HG02798 (cell line): Measurements from ENCODE around the gene LZTFL1.

Experiments
- ATAC-seq: cut with Tn5 transposase; IDR thresholded peaks from one replicate; pipeline ENCODE4 v1.9.1; 2021; ENCODE audit warnings: mild to moderate bottlenecking; ENCODE audit not compliant: unreplicated experiment, poor library complexity

LZTFL1 gene

DNA sequence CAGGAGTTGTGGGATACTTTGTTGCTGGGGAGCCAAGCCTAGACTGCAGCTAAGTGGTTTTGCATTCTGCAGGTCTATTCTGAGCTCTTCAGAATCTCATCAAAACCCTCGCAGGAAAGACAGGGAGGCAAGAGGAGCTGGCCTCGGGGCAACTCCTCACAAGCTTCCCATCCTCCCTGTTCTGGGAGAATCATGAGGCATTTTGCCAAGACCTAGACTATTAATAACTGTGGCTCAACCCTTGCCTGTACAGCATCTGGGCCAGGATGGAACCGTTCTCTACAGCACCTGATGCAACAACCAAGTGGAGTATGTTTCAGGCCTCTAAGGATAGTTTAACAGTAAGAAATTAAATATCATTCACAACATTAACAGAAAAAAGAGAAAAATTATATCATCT is 25.4 kb downstream of the LZTFL1 start:
- ATAC-seq: no peak

DNA sequence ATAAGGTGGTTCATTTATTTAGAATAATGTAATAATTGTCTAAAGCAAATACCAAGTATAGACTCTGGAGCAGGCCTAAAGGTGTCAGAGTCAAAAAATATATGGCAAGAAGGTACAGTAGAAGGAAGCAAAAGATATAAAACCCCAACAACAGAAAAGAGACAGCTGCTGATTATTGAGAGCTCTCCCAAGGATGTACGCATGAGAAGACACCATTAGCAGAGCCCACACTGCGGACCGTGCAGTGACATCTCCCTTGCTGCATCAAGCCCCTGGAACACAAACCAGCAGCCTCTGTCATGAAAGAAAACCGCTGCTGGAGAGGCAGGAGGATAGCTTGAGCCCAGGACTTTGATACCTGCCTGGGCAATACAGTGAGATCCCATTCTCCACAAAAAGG is 27.6 kb downstream of the LZTFL1 start:
- ATAC-seq: no peak

DNA sequence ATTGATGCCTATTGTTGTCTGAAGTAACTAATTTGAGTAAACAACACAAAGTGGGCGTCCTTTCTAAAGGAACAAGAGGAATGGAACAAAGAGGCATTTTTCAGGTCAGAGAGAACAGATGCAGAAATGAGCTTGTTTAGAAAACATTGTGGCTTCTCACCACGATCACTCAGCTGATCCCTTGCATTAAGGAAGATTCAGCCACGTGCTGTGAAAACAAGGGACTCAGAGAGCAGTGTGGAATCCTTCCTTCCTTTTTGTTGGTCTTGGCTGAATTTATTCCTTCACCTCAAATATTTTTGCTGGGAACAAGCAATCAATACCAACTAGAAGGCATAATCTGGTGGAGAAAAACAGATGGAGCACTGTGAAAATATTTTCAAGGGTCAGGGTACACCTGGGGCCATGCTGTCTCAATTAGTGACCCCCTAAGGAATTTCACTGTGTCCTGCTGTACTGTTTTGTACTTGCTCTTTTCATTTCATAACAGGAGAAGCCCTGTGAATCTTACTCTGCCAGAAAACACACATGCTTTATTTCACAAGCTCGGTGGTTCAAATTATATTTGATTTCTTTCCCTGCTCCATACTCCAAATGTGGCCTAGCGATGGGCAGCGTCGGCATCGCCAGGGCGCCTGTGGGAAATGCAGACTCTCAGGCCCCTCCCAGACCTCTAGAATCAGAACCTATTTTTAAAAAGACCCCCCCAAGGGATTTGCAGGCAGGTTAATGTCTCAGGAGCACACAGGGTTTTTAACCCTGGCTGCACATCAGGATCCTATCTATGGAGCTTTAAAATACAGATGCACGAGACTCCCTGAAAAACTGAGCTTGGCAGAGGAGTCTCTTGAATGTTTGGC is 34.0 kb downstream of the LZTFL1 start:
- no peak for ATAC-seq

DNA sequence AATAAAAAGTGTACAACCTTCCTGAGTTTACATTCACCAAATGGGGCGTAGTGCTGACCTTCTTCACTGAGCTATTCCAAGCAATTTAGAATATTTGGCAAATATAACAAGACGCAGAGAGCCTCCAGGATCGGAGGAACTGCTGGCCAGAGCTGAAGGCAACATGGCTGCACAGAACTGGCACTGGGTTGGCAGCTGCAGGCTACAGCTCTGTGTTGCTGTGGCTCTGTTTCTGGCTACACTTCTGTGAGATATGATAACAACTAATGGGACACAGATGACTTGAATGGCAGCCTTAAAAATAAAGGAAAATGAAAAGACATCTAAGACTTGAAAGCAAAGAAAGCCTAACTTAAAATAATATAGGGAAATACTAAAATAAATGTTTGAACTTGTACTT is 34.8 kb downstream of the LZTFL1 start:
- ATAC-seq: no peak

DNA sequence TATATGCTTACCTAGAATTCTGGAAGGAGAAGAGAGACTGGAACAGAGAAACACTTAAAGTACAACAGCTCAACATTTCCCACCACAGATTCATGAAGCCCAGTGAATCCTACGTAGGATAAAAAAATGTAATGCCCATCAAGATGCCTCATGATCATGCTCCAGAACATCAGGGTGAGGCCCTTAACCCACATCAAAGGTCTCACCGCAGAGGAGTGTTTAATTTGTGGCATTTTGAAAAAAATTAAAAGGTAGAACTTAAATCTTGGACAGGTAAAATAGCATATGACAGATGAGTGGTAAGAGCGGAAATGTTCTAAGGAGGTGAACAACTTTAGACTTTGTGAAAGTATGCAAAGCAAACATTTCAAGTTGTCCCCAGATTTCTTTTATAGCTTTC is 35.8 kb downstream of the LZTFL1 start:
- no peak for ATAC-seq

DNA sequence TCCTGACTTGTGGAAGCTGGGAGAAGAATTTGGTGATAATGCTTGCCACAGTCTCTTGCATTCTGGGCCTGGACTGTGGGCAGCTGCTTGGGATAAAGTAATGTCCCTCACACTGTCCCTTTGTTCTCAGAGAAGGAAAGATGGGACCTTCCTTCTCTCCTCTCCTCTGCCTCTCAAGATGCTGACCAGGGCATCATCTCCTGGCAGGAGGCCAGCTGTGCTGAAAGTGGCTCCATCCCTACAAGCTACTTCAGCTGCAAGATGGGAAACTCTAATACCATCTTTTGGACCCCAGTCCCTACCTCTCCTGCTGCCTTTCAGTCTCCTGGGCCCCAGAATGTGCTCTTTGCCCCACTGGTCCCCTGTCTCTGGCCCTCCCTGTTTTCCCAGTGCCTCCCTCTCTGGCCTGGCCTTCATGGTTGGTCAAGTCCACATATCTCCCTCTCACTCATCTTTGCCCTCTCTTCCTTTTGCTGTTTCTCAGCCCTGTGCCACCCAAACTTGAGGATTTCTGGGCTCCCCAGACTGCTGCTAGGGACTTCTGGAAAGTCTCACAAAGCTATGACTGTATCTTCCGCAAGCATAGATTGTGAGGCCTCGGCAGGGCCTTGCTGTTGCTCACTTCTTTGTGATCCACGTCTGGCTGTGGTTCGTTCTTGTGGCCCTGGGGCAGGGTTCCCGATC is 38.5 kb downstream of the LZTFL1 start:
- no peak for ATAC-seq

DNA sequence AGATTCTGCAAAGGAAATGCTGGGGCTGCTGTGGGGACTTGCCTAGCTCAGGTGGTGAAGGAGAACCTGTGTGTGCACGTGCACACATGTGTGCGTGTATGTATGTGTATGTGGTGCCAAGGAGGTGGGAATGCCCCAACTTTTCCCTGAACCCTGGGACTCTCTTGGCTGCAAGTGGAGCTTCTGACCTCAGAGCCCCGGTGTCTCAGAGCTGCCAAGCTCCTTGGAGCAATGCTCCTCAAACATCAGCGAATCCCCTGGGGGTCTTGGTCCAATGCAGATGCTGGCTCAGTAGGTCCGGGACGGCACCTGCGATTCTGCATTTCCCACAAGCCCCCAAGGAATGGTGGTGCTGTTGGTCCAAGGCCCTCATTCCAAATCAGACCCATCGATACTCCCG is 39.8 kb downstream of the LZTFL1 start:
- no peak for ATAC-seq

DNA sequence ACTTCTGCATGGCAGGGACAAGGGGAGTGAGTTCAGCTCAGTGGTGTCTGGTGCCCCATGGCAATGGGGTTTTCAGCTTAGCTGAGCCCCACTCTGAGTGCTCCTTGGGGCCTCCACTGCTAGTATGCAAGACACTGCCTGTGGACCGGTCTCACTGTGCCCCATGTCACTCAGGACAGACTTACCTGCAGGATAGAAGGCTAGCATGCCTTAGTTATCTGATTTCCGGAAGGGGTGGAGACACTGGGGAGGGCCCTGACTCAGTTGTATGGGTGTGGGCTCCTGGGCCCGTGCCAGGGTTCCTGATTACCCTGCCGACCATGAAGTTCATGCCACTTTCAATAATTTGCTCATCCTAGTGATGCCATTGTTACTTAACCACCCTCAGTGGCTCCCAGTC is 41.3 kb downstream of the LZTFL1 start:
- ATAC-seq: no peak

DNA sequence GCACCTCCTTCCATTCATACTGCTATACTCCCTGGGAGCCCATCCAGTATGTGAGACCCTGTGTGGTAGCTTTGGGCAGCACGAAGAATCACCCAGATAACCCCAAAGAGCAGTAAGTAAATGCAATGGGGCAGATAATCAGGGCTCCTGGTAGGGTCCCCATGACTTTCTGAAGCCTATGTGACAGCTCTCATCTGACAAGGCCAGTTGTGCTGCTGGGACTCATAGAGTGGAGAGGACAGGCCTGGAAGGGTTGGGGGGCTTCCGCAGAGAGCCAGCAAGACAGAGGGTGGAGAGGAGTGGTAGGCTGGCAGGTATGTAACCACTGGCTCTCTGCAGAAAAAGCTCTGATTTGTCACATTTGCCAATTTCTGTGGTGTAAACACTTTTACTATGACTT is 42.3 kb downstream of the LZTFL1 start:
- ATAC-seq: no peak

DNA sequence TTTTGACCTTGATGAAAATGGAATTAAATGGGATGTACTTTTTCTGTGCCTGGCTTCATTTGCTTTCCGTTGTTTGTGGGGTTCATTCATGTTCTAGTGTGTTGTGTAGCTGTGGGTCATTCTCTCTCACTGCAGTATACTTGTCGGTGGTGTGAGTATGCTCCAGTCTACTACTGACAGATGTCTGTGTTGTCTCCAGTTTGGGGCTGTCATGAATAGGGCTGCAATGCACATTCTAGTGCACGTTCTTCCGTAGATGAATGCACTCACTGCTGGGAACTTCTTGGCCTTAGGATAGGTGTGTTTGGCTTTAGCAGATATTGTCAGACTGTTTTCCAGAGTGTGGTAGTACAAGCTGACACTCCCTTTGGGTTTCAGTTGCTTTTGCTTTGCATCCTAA is 43.9 kb downstream of the LZTFL1 start:
- ATAC-seq: no peak

DNA sequence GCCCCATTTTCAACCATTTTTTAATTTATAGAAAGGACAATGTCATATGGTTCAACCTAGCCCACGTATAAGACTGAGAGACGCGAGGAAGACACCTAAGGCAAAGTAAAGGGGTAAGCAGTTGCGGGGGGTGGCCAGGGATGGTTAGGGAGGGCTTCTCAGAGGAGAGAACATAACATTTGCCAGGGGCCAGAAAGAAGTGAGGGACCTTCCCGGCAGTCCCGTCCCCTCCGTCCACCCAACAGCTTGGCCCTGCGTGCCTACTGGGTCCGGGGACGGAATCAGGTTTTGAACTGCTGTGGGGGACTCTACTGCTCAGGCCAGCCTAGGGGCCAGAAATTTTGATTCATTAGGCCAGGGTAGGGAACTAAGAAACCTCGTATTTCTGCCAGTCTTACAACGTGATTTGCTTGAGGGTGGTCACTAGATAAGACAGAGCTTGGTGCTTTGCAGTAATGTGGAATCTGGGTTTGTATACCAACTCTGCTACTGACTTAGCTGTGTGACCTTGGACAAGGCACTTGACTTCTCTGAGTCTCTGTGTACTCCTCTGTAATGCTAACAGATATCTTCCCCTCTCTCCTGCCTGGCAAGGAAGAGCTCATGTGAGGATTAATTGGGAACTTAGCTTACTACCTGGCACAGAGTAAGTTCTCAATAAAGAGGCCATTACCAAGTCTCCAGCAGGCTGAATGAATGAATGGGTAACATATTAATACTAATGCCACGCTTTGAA is 44.8 kb downstream of the LZTFL1 start:
- no peak for ATAC-seq

DNA sequence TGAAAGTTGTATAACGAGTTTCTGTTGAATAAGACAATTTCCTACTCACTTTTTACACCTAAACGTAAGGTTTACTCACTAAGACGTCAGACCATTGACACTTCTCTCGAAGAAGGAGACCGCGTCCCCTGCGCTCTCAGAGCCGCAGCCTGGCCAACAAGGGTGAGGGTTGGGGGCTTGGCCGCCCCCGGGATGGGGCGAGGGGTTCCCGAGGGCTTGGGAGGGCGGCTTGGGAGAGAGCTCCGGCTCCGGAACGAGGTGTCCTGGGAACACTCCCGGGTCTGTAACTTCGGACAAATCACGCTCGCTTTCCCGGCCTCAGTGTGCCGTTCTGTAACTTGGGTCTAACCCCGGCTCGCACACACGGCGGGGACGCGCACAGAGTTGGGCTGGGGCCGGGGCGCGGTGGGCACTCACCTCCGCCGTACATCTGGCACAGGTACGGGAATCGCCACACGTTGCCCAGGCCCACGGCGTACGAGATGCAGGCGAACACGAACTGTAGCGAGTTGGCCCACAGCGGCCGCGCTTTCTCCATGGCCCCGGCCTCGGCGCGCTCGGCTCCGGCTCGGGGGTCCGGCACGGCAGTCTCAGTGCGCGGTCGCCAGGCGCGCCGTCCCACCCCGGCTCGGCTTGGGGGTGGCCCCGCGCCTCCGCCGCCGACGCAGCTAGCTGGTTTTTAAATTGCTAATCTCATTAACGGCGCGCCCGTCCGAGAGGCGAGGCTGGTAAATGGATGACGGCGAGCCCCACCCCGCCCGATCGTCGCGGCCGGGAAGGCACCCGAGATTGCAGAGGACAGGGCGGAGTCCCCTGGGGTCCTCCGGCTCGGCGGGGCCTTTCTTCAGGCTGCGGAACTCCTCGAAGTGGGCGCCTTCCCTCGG is 45.8 kb downstream of the LZTFL1 start, which contains the start of gene SLC6A20:
Gene SLC6A20 (minus strand): TSS at position 655 of the 884 bp plus-strand sequence. CDS start 117 bp downstream, at position 538.
- no peak for ATAC-seq

DNA sequence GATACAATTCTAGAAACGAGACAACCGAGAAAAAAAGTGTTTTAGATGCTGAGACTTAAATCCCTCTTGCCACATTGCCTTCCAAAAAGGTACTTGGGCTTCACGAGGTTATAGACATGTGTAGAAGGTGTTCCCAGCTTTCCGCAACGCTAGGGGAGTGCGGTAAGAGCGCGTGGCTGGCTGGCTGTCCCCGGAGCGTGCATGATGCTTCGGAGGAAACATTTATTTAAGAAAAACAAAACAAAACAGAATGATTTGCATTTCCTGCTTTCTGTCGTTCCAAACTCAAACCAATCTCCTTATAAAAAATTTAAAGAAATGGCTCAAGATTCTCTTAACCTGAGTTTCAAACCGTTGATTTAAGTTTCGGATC is 46.4 kb downstream of the LZTFL1 start:
- ATAC-seq: no peak

DNA sequence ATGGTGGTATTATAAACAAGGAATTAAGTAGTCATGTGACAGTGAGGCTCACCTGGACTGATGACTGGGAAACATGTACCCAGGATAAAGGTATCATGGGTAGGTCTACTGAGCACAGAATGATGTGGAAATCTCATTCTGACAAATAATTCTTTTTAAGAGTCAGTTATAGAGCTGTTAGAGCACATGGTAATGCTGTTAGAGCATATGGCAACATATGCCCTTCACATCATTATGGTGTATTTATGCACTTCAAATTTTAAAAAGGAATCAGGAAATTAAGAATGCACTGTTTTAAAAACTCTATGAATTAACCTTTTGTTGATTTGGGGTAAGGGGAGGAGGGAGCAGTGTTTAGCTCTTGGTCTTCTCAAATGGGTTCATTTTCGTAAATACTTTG is 47.3 kb downstream of the LZTFL1 start:
- no peak for ATAC-seq

DNA sequence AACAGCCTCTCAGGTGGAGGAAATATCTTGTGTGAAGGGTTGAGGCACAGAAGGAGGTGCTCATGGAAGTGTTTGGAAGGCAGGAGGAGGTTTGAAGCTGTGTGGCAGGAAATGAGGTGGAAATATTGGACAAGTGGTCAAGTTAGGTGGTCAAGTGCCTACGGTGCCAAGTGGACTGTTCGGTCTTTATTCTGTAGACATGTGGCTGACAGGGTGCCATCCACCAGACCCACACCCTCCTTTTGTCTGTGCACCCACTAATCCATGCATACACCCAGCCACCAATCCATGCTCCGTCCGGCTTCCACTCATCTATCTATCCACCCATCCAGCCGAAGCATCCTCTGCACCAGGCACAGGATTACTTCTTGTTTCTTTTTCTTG is 47.8 kb downstream of the LZTFL1 start:
- no peak for ATAC-seq

DNA sequence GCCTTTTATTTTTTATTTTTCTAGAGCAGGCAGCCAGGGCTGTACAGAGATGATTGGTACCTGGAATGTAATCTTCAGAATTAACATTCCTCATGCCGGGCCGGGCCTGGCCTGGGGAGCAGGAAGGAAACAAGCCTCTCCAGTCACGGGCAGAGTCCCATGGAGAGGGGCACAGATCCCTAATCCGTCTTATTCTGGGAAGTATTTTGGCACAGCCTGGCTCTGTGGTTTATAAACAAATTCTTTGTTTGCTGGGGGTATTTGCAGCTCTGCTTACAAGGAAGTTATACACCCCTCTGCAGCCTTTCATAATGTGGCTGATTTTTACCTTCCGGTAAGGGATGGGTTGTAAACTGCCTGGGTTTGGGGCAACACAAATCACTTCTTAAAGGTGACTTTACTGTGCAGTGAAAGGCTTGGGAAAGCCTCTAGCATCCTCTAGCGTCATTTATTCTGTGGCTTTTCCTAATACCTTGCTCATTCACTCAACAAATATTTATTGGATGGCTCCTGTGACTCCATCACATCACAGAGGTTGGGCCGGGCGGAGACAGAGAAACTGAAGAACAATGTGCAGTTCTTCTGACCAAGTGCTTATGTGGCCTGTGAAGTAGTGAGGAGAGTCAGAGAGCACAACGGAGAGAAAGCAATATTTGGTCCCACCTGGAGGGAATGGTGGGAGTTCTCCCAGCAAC is 48.3 kb downstream of the LZTFL1 start:
- ATAC-seq: no peak

DNA sequence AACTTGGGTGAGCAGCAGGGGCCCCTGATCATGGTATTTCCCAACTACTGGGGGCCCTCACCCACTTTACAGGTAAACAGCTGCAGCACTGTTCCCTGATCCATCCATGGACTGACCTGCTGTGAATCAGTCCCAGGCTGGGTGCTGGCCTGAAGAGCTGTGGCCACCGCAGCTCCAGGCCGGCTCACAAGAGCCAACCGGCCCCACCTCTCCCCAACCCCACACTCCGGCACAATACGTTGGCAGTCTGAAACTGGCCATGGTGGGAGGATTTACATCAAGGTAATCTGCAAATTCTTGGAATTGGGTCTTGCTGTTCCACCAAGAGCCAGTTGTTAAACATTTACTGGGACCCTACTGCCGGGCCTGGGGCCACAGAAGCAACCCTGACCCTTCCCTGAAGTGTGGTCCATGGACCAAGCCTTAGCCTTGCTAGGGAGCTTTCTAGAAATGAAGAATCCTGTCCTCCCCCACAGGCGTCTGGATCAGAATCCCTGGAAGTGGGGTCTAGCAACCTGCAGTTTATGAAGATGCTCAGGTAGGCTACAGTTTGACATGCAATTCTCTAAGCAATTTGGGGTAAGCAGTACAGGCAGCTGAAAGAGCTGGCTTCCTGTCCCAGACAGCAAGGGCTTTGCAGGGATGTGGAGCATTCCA is 49.3 kb downstream of the LZTFL1 start:
- no peak for ATAC-seq

DNA sequence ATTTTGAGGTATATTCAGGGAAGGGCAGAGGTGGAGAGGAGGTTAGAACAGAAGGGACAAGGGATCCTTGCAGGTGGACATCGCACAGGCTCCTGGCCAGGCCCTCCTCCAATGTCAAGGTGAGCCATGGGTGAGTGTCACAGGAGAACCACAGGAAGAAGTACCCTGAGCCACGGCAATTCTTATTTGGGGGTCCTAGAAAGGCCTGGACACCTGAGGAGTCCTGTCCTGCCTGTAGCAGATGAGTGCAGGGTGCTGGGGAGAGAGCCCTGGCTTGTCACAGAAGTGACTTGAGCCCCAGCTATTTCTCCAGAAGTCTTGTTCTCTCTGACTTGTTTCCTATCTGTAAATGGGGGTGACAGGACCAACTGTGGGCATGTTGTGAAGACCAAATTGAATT is 49.9 kb downstream of the LZTFL1 start:
- ATAC-seq: no peak

DNA sequence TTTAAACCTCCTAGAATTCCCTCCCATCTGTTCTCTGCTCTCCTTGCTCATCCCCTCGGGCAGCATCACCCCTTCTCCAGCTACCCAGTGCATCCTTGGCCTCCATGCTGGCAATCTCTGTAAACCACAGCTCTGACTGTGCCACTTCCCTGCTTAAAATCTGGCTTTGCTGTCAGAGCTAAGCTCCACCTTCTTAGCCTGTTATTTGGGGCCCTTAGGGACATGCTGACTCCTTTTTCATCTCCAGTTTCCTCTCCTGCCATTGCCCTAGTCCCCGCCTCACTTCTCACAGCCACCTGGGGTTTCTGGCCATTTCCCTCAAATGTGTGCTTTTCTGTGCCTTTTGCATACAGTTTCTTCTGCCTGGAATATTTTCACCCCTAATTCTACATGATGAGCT is 51.3 kb downstream of the LZTFL1 start:
- no peak for ATAC-seq
